K562 treated with DMSO at 1 percent for 48 hours (cell line): ENCODE results near the gene COASY. TPM values are rescaled to one million over a fixed set of nuclear protein-coding genes. Genes with fewer than 3 reads are reported as not detected.

ENCODE experiments used
- total RNA-seq: library from RNA; unstranded; fragments of 300-600 nt; gene quantifications from 2 replicates; pipeline ENCODE4 v1.2.3, GENCODE V29; 2022; ENCODE audit warnings: low replicate concordance; ENCODE audit errors: extremely low read depth

Gene COASY
- total RNA-seq = not detected in 2 replicates

GRCh38 chr17:42561897-42562387 is at the start of gene COASY:
TSS of gene COASY (plus strand) at chr17:42562148. CDS start at chr17:42562623, 475 bp downstream.

GRCh38 chr17:42536048-42536371 is 25.9 kb upstream of the COASY start, which contains the start of gene NAGLU:
TSS of gene NAGLU (plus strand) at chr17:42536241. CDS start at chr17:42536273, 32 bp downstream.

GRCh38 chr17:42552736-42553135 is 9.2 kb upstream of the COASY start, which contains the start of gene HSD17B1:
TSS of gene HSD17B1 (plus strand) at chr17:42552923. CDS start at chr17:42552934, 11 bp downstream.

GRCh38 chr17:42566883-42567573 is 5.1 kb downstream of the COASY start, which contains the start of gene MLX:
TSS of gene MLX (plus strand) at chr17:42567100. CDS start at chr17:42567125, 25 bp downstream.

GRCh38 chr17:42577532-42578281 is 15.8 kb downstream of the COASY start, which contains the start of gene PSMC3IP:
TSS of gene PSMC3IP (minus strand) at chr17:42577729. CDS start at chr17:42577686, 43 bp downstream.

GRCh38 chr17:42609182-42609813 is 47.4 kb downstream of the COASY start, which contains the start of the genes RETREG3 and TUBG1:
TSS of gene RETREG3 (minus strand) at chr17:42609374. CDS start at chr17:42609324, 50 bp downstream.
TSS of gene TUBG1 (plus strand) at chr17:42609683. CDS start at chr17:42609738, 55 bp downstream.

Other genes with a start within 250 kb of the COASY start
- not detected in 2 replicates for gene STAT3, start 173.7 kb upstream of the COASY start, total RNA-seq
- not detected in 2 replicates for gene CAVIN1, start 138.9 kb upstream of the COASY start, total RNA-seq
- gene ATP6V0A1, start 103.3 kb upstream of the COASY start, total RNA-seq = not detected in 2 replicates
- not detected in 2 replicates for gene NAGLU, start 25.9 kb upstream of the COASY start, total RNA-seq
- gene HSD17B1, start 9.2 kb upstream of the COASY start, total RNA-seq = not detected in 2 replicates
- not detected in 2 replicates for gene MLX, start 5.0 kb downstream of the COASY start, total RNA-seq
- gene PSMC3IP, start 15.6 kb downstream of the COASY start, total RNA-seq = not detected in 2 replicates
- not detected in 2 replicates for gene RETREG3, start 47.2 kb downstream of the COASY start, total RNA-seq
- gene TUBG1, start 47.5 kb downstream of the COASY start, total RNA-seq = not detected in 2 replicates
- gene TUBG2, start 97.1 kb downstream of the COASY start, total RNA-seq = not detected in 2 replicates
- gene PLEKHH3, start 114.8 kb downstream of the COASY start, total RNA-seq = not detected in 2 replicates
- gene CCR10, start 119.7 kb downstream of the COASY start, total RNA-seq = not detected in 2 replicates
- gene CNTNAP1, start 120.4 kb downstream of the COASY start, total RNA-seq = not detected in 2 replicates
- not detected in 2 replicates for gene EZH1, start 182.9 kb downstream of the COASY start, total RNA-seq
- not detected in 2 replicates for gene RAMP2, start 199.1 kb downstream of the COASY start, total RNA-seq
- not detected in 2 replicates for gene VPS25, start 211.3 kb downstream of the COASY start, total RNA-seq
- not detected in 2 replicates for gene WNK4, start 218.5 kb downstream of the COASY start, total RNA-seq
- gene COA3, start 236.6 kb downstream of the COASY start, total RNA-seq = not detected in 2 replicates
- not detected in 2 replicates for gene CNTD1, start 236.7 kb downstream of the COASY start, total RNA-seq